ENCODE results near the gene NCOA7. TPM values are rescaled to one million over a fixed set of nuclear protein-coding genes. Genes with fewer than 3 reads are reported as not detected.

The NCOA7 gene
- total RNA-seq, 1 experiment from 2014 or later = 37.3 TPM

DNA sequence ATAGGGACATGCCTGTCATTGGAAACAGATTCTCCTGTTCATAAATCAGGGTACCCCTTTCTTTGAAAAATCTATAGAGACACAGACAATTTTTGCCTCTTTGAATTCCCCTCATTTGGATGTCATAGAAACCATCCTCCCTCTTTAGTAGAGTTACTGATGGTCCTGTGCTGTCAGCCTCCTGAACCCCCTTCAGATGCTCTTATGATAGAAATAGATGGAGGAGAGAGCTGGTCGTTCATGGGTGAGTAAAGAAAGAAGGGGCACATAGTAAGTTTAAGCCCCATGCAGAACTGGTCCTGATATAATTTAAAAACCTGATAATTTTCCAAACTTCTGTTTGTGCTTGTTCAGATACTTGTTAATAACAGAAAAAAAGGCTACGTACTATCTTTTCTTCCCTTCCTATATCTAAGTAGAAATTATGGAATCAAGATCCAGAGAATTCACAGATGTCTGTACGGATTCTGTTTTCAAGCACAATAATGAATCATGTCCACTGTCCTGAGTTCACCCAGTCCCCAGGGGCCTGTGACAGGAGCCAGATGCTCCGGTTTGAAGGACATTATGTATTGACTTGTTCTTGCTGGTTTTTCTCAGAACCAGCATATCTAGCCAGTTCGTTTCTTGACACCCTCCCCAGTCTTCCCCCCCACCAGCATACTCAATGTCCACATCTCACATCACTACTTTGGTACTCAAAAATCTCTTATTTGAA is 78.1 kb downstream of the NCOA7 start:
- DNase-seq (ENCODE audit: low read depth, low spot score) = no peak
- peaks cover 9% of the 10 kb centered on the region for H3K4me1 ChIP-seq (ENCODE audit: control insufficient read depth, insufficient read depth, low read length)
- H3K9me3 ChIP-seq (ENCODE audit: control insufficient read depth, insufficient read depth, low read depth, low read length) = no peaks in the 10 kb centered on the region
- intact Hi-C loops (cut with micrococcal nuclease; ENCODE audit: unreplicated experiment) (no loop called here), in situ Hi-C loops (cut with HindIII; ENCODE audit: low pct_unique_long_range_greater_than_20kb, low sequenced_read_pairs) (no loop called here)
- no peaks in the 10 kb centered on the region for H3K36me3 ChIP-seq (ENCODE audit: control insufficient read depth, insufficient read depth, low read length)
- no peak overlapping the region for H3K4me3 ChIP-seq (ENCODE audit: low read depth in 2 of 2, low read length in 2 of 2)
- no peak for TF ChIP-seq POLR2AphosphoS5 (IDR thresholded peaks at IDR 0.05; ENCODE audit: low read depth, low read length)
- no peak for TF ChIP-seq TCF7L2 (IDR thresholded peaks at IDR 0.05; ENCODE audit: low read depth, low read length)
- no peak for TF ChIP-seq SIN3A (IDR thresholded peaks at IDR 0.05; ENCODE audit: borderline replicate concordance, insufficient read depth, low read depth, low read length)
- TF ChIP-seq, protein P1, sequence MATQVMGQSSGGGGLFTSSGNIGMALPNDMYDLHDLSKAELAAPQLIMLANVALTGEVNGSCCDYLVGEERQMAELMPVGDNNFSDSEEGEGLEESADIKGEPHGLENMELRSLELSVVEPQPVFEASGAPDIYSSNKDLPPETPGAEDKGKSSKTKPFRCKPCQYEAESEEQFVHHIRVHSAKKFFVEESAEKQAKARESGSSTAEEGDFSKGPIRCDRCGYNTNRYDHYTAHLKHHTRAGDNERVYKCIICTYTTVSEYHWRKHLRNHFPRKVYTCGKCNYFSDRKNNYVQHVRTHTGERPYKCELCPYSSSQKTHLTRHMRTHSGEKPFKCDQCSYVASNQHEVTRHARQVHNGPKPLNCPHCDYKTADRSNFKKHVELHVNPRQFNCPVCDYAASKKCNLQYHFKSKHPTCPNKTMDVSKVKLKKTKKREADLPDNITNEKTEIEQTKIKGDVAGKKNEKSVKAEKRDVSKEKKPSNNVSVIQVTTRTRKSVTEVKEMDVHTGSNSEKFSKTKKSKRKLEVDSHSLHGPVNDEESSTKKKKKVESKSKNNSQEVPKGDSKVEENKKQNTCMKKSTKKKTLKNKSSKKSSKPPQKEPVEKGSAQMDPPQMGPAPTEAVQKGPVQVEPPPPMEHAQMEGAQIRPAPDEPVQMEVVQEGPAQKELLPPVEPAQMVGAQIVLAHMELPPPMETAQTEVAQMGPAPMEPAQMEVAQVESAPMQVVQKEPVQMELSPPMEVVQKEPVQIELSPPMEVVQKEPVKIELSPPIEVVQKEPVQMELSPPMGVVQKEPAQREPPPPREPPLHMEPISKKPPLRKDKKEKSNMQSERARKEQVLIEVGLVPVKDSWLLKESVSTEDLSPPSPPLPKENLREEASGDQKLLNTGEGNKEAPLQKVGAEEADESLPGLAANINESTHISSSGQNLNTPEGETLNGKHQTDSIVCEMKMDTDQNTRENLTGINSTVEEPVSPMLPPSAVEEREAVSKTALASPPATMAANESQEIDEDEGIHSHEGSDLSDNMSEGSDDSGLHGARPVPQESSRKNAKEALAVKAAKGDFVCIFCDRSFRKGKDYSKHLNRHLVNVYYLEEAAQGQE (IDR thresholded peaks at IDR 0.05; ENCODE audit: insufficient read depth in 1 of 2, low read depth in 2 of 2, low read length in 1 of 2) = no peak
- TF ChIP-seq, protein P2, sequence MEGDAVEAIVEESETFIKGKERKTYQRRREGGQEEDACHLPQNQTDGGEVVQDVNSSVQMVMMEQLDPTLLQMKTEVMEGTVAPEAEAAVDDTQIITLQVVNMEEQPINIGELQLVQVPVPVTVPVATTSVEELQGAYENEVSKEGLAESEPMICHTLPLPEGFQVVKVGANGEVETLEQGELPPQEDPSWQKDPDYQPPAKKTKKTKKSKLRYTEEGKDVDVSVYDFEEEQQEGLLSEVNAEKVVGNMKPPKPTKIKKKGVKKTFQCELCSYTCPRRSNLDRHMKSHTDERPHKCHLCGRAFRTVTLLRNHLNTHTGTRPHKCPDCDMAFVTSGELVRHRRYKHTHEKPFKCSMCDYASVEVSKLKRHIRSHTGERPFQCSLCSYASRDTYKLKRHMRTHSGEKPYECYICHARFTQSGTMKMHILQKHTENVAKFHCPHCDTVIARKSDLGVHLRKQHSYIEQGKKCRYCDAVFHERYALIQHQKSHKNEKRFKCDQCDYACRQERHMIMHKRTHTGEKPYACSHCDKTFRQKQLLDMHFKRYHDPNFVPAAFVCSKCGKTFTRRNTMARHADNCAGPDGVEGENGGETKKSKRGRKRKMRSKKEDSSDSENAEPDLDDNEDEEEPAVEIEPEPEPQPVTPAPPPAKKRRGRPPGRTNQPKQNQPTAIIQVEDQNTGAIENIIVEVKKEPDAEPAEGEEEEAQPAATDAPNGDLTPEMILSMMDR (IDR thresholded peaks at IDR 0.05) = no peak
- H3K27ac ChIP-seq (ENCODE audit: low read length) = no peak overlapping the region
- no peak for ATAC-seq
- ChIA-PET CTCF (no interaction called here), POLR2A (no interaction called here)
- no peaks in the 10 kb centered on the region for H3K27me3 ChIP-seq (ENCODE audit: control insufficient read depth, insufficient read depth, low read length)
- no TSS peak for BruUV-seq (replicated peaks)

DNA sequence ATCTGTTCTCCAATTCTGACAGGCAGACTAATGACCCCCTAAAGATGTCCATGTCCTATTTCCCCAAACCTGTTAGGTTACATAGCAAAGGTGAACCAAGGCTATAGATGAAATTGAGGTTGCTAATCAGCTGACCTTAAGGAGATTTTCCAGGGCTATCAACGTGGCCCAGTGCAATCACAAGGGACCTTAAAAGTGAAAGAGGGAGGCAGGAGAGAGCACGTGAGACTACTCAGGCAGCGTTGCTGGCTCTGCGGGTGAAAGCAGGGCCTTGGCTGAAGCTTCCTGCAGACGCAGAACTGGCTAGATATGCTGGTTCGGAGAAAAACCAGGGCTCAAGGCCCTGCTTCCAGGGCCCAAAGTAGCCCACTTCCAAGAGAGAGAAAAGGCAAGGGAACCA is 78.7 kb downstream of the NCOA7 start:
- DNase-seq (ENCODE audit: low read depth, low spot score) = no peak
- no peaks in the 10 kb centered on the region for H3K36me3 ChIP-seq (ENCODE audit: control insufficient read depth, insufficient read depth, low read length)
- POLR2A ChIA-PET = no interaction called here
- intact Hi-C loops (cut with micrococcal nuclease; ENCODE audit: unreplicated experiment) (no loop called here), in situ Hi-C loops (cut with HindIII; ENCODE audit: low pct_unique_long_range_greater_than_20kb, low sequenced_read_pairs) (no loop called here)
- CTCF ChIA-PET = no interaction called here
- TF ChIP-seq SIN3A (IDR thresholded peaks at IDR 0.05; ENCODE audit: borderline replicate concordance, insufficient read depth, low read depth, low read length) = no peak
- no peak for TF ChIP-seq TCF7L2 (IDR thresholded peaks at IDR 0.05; ENCODE audit: low read depth, low read length)
- TF ChIP-seq, protein P1 (IDR thresholded peaks at IDR 0.05; ENCODE audit: insufficient read depth in 1 of 2, low read depth in 2 of 2, low read length in 1 of 2) = no peak
- TF ChIP-seq, protein P2 (IDR thresholded peaks at IDR 0.05) = no peak
- TF ChIP-seq POLR2AphosphoS5 (IDR thresholded peaks at IDR 0.05; ENCODE audit: low read depth, low read length) = no peak
- no peak overlapping the region for H3K4me3 ChIP-seq (ENCODE audit: low read depth in 2 of 2, low read length in 2 of 2)
- ATAC-seq = no peak
- BruUV-seq (replicated peaks) = no TSS peak
- H3K27ac ChIP-seq (ENCODE audit: low read length) = no peak overlapping the region
- H3K4me1 ChIP-seq (ENCODE audit: control insufficient read depth, insufficient read depth, low read length) = peaks cover 9% of the 10 kb centered on the region
- H3K9me3 ChIP-seq (ENCODE audit: control insufficient read depth, insufficient read depth, low read depth, low read length) = no peaks in the 10 kb centered on the region
- no peaks in the 10 kb centered on the region for H3K27me3 ChIP-seq (ENCODE audit: control insufficient read depth, insufficient read depth, low read length)

Measured in Panc1 (cell line).